GM12878 (cell line): ENCODE measurements around the gene HNRNPLL. TPM values are rescaled to one million over a fixed set of nuclear protein-coding genes. Genes with fewer than 3 reads are reported as not detected.

Experiments
- ATAC-seq: fragments of 200-7000 bp; cut with Tn5 transposase; 3 replicates; pipeline ENCODE4 v1.9.1; 2020; ENCODE audit warnings: mild to moderate bottlenecking, moderate library complexity
- BruUV-seq: library from RNA; stranded (reverse); fragments of 400-500 nt; replicated peaks from 2 replicates; lab custom pipeline; 2021; lab: Mats Ljungman, UMichigan
- CTCF ChIA-PET: fragments of 300-600 bp; sonication (Branson Sonifier 250); formaldehyde crosslinking; extraction: SDS; loops from one replicate; lab custom pipeline; 2021; ENCODE audit warnings: inconsistent platforms; lab: Yijun Ruan, JAX
- POLR2A ChIA-PET: fragments of 350-600 bp; formaldehyde crosslinking; extraction: SDS; loops from one replicate; lab custom pipeline; 2021; ENCODE audit warnings: inconsistent platforms; lab: Charles Lee
- RAD21 ChIA-PET: fragments of 300-600 bp; sonication (Branson Sonifier 250); formaldehyde crosslinking; loops from one replicate; lab custom pipeline; 2023; ENCODE audit warnings: antibody characterized with exemption; ENCODE audit not compliant: unreplicated experiment; lab: Charles Lee
- SMC1A ChIA-PET: fragments of 300-600 bp; sonication (Branson Sonifier 250); formaldehyde crosslinking; loops from one replicate; lab custom pipeline; 2023; ENCODE audit not compliant: unreplicated experiment, uncharacterized antibody; lab: Charles Lee
- DNase-seq: peaks from one replicate; pipeline ENCODE4 v3.0.0-alpha.2; 2011; ENCODE audit warnings: low read depth, low spot score
- FAIRE-seq: peaks from 3 replicates; lab custom pipeline; 2011; peaks lifted over from hg19 to GRCh38; lab: Jason Lieb, UNC
- H2AFZ ChIP-seq: 2 replicates; pipeline ENCODE4 v1.6.0; 2011; ENCODE audit warnings: low read depth, low read length, control low read depth; ENCODE audit not compliant: control insufficient read depth
- H3K27ac ChIP-seq: 2 replicates; pipeline ENCODE4 v1.5.1; 2011; ENCODE audit warnings: control low read depth; ENCODE audit not compliant: control insufficient read depth, insufficient read depth
- H3K27me3 ChIP-seq, 2 experiments: replicated peaks in 1 of 2; 2 replicates each; pipeline versions ENCODE4 v1.6.0 to v1.6.1; 2011; ENCODE audit warnings: low read length in 1 of 2; ENCODE audit not compliant: control insufficient read depth in 2 of 2, insufficient read depth in 2 of 2
- H3K36me3 ChIP-seq, 2 experiments: 2 replicates each; pipeline ENCODE4 v1.5.1; 2011; ENCODE audit warnings: low read length in 1 of 2; ENCODE audit not compliant: control insufficient read depth in 2 of 2, insufficient read depth in 2 of 2
- H3K4me1 ChIP-seq: 2 replicates; pipeline ENCODE4 v1.6.1; 2011; ENCODE audit warnings: mild to moderate bottlenecking, low read length, moderate library complexity, mixed read lengths; ENCODE audit not compliant: control insufficient read depth, insufficient read depth
- H3K4me2 ChIP-seq: 2 replicates; pipeline ENCODE4 v1.6.0; 2011; ENCODE audit warnings: control low read depth; ENCODE audit not compliant: control insufficient read depth, insufficient read depth
- H3K4me3 ChIP-seq: fragments of 200-600 bp; sonication (generic); 2 replicates; pipeline ENCODE4 v1.5.1; 2016
- H3K79me2 ChIP-seq: 2 replicates; pipeline ENCODE4 v1.6.0; 2011; ENCODE audit warnings: low read length; ENCODE audit not compliant: control insufficient read depth, insufficient read depth
- H3K9ac ChIP-seq: 2 replicates; pipeline ENCODE4 v1.8.0; 2011; ENCODE audit warnings: low read length, control low read depth, mixed read lengths; ENCODE audit not compliant: control insufficient read depth, insufficient read depth
- H3K9me3 ChIP-seq: replicated peaks from 3 replicates; pipeline ENCODE4 v1.5.1; 2011; ENCODE audit warnings: mild to moderate bottlenecking, low read length; ENCODE audit not compliant: control insufficient read depth, insufficient read depth
- H4K20me1 ChIP-seq: 2 replicates; pipeline ENCODE4 v1.6.0; 2011; ENCODE audit not compliant: control insufficient read depth, insufficient read depth
- EP300 ChIP-seq, 2 experiments: fragments of 150-350 bp in 1 of 2; IDR thresholded peaks; 2 replicates each; pipeline ENCODE4 v1.6.1; 2011 to 2012; ENCODE audit warnings: low read depth in 2 of 2, low read length in 2 of 2, borderline replicate concordance in 1 of 2, improper control_type of control experiment in 1 of 2, inconsistent platforms in 1 of 2; ENCODE audit not compliant: control insufficient read depth in 1 of 2
- RUNX3 ChIP-seq: IDR thresholded peaks from 2 replicates; pipeline ENCODE4 v1.6.1; 2012; ENCODE audit warnings: low read length, inconsistent platforms
- WGBS: methylation state at CpG from one replicate; pipeline ENCODE4 v1.1.6; 2016; ENCODE audit warnings: low lambda C conversion rate; ENCODE audit not compliant: insufficient replicate concordance, insufficient coverage; ENCODE audit errors: missing lambda C conversion rate; 5-methylcytosine and 5-hydroxymethylcytosine counted together
- in situ Hi-C: fragments of 300-500 bp; cut with MboI; formaldehyde crosslinking; loops from 9 replicates; pipeline ENCODE4 v1.14.3; 2018; ENCODE audit warnings: mixed read lengths
- intact Hi-C: fragments of 100-400 bp; cut with micrococcal nuclease; formaldehyde crosslinking; loops from one replicate; pipeline ENCODE4 v1.14.2; 2022; ENCODE audit not compliant: unreplicated experiment
- polyA plus RNA-seq, 11 experiments: library from polyadenylated mRNA; depleted of rRNA in 4 of 11; unstranded in 6 of 11; stranded (reverse) in 5 of 11; fragments of >200 nt; fragmentation: Nextera tagmentation in 4 of 11; fragmentation: Illumina TruSeq in 1 of 11; extraction: Ambion mirVana in 4 of 11; extraction: Trizol in 1 of 11; gene quantifications; 1 replicate in 1 of 11; 2 replicates in 10 of 11; pipeline versions ENCODE4 v1.2.1 to v1.2.3, GENCODE V29; 2011 to 2016; ENCODE audit warnings: inconsistent platforms in 2 of 11, missing spikeins in 2 of 11, low read depth in 1 of 11
- total RNA-seq, 4 experiments: library from RNA; depleted of rRNA in 3 of 4; stranded (reverse); fragments of >200 nt in 3 of 4; fragmentation: Illumina TruSeq in 1 of 4; extraction: Trizol in 1 of 4; gene quantifications; 2 replicates each; pipeline versions ENCODE4 v1.2.1 to v1.2.3, GENCODE V29; 2013 to 2021

The HNRNPLL gene
- total and polyA plus RNA-seq, 10 of the 15 experiments (the other 5 are each of a cell fraction or from before 2014, with no cell fraction given): 0.98 to 27.1 (median 2.9) TPM

DNA sequence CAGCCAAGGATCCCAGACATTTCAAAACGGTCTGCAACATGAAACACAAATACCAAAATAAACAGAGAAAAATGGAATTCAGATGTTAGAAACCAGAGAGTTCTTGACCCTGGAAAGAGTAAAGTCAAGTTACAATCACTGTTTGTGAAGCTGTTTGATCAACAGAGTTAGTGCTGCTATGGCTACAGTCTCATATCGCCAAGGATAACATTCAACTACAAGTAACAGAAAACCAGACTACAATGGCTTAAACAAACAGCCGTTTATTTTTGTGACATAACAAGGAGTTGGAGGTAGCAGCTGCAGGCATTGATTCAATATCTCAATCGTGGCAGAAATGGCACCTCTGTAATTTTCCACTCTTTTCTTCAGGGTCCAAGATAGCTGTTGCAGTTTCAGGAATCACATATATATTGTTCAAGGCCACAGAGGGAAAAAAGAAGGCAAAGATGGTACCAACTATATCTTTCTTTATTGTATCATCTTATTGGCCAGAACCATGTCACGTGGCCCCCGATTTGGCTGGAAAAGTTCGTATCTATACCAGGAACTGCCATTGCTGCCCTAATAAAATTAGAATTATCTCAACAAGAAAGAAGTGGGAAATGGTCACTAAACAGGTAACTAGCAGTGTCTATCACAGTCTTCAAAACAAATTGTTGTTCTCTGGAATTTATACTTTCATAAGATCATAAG is 17.7 kb upstream of the HNRNPLL start:
- CTCF ChIA-PET: interaction anchor here (0.9 to 1.2 kb wide), 4 partner anchors 9 to 32 kb away, joined by 3 to 5 read pairs (median 4); no protein-coding TSS in a partner anchor
- BruUV-seq: no TSS peak
- Histone ChIP-seq H3K27ac (no peak overlapping the region), H3K27me3 (peaks cover 0 to 3% of the 10 kb centered on the region in 2 experiments; a peak in 1 of 4 replicates), H4K20me1 (no peaks in the 10 kb centered on the region), H3K4me2 (no peak overlapping the region), H3K4me1 (peaks cover 9% of the 10 kb centered on the region; the same call in 1 of the 2 replicates), H3K79me2 (no peaks in the 10 kb centered on the region), H3K9me3 (peaks cover 1% of the 10 kb centered on the region; the same call in 2 of the 3 replicates), H2AFZ (no peak overlapping the region), H3K4me3 (no peak overlapping the region), H3K36me3 (no peaks in the 10 kb centered on the region), H3K9ac (no peak overlapping the region)
- POLR2A ChIA-PET: interaction anchor here (0.5 to 2.8 kb wide), 5 partner anchors 8 to 33 kb away, joined by 3 to 9 read pairs (median 5); no protein-coding TSS in a partner anchor
- TF ChIP-seq EP300 (IDR thresholded peaks at IDR 0.05; ENCODE audit: borderline replicate concordance in 1 of 2, control insufficient read depth in 1 of 2, low read depth in 2 of 2, low read length in 2 of 2) (0 out of 4 replicates have a peak, but pooled peaks of 1 of the 2 experiments have one; percentile 52), RUNX3 (no peak)
- intact Hi-C loops (no loop called here), in situ Hi-C loops (no loop called here)
- SMC1A ChIA-PET: interaction anchor here (1.0 to 2.4 kb wide), 8 partner anchors 8 to 104 kb away, joined by 3 to 10 read pairs (median 6); no protein-coding TSS in a partner anchor
- DNase-seq (no peak), FAIRE-seq (no peak), ATAC-seq (no peak)
- RAD21 ChIA-PET: interaction anchor here (0.8 to 1.9 kb wide), 10 partner anchors 9 to 103 kb away, joined by 3 to 12 read pairs (median 4); partner anchors contain the start of gene HNRNPLL
- 46% methylated on average over 7 of the region's 7 CpGs for WGBS
